ENCODE data around the gene FRMD3.
A peak's percentile ranks its signal among the peaks of the same experiment; 100 is the strongest.

Gene FRMD3

DNA sequence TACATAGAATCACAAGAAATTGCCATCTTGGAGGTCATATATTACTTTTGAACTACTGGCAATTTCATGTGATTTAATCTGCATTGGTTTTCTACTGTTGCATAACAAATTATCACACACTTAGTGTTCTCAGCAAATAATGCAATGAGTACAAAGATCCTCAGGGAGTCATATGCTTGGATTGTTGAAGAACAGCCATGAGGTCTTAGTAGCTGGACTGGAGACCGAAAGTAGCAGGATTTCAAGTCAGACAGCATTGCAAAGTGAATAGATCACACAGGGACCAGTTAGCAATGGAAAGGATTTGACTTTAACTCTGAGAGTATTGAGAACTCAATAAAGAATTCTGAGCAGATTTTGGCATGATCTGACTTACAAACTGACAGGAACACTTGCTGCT is 32.2 kb upstream of the FRMD3 start:
- no peak overlapping the region for H3K4me3 ChIP-seq (ENCODE audit: low read depth, low read length)
- DNase-seq (ENCODE audit: low read depth) = peak; percentile 11
- TF ChIP-seq, protein P1, sequence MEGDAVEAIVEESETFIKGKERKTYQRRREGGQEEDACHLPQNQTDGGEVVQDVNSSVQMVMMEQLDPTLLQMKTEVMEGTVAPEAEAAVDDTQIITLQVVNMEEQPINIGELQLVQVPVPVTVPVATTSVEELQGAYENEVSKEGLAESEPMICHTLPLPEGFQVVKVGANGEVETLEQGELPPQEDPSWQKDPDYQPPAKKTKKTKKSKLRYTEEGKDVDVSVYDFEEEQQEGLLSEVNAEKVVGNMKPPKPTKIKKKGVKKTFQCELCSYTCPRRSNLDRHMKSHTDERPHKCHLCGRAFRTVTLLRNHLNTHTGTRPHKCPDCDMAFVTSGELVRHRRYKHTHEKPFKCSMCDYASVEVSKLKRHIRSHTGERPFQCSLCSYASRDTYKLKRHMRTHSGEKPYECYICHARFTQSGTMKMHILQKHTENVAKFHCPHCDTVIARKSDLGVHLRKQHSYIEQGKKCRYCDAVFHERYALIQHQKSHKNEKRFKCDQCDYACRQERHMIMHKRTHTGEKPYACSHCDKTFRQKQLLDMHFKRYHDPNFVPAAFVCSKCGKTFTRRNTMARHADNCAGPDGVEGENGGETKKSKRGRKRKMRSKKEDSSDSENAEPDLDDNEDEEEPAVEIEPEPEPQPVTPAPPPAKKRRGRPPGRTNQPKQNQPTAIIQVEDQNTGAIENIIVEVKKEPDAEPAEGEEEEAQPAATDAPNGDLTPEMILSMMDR (IDR thresholded peaks at IDR 0.05; ENCODE audit: control insufficient read depth, extremely low read depth, insufficient read depth) = no peak

DNA sequence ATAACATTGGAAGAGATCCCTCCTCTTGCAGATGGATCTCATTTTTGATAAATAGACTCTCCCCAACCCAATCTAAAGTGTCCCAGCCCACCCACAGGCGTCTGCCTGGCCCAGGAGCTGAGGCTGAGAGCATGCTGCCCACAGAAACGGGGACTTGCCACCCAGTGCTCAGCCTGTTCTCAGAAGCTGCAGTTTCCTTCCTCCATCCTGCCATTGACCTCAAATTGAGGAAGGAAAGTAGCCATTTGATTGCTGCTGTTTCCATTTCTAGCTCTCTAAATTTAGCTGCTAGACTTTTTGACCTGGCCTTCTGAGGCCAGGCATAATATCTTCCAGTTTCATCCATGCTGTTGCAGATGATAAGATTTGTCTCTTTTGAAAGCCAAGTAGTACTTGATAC is 31.1 kb upstream of the FRMD3 start:
- TF ChIP-seq, protein P1 (IDR thresholded peaks at IDR 0.05; ENCODE audit: control insufficient read depth, extremely low read depth, insufficient read depth) = no peak
- no peak for DNase-seq (ENCODE audit: low read depth)
- H3K4me3 ChIP-seq (ENCODE audit: low read depth, low read length) = no peak overlapping the region

DNA sequence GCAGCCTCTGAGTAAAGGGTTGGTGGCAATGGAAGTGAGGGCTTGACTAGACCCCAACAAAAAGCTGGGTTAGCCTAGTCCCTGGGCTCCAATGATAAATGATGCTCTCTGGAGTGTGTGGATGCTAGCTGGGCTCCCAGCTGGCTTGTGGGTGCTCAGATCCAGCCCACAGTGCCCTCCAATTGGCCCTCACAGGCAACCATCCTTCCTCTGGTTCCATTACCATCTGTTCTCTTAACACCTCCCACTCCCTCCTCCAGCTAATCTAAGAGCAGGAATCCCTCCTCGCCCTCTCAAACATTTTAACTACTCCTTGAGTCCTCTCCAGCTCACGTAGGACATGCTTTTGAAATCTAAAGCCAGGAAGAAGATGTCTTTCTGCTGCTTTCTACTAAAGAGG is 25.2 kb upstream of the FRMD3 start:
- no peak overlapping the region for H3K4me3 ChIP-seq (ENCODE audit: low read depth, low read length)
- no peak for DNase-seq (ENCODE audit: low read depth)
- TF ChIP-seq, protein P1 (IDR thresholded peaks at IDR 0.05; ENCODE audit: control insufficient read depth, extremely low read depth, insufficient read depth) = no peak

DNA sequence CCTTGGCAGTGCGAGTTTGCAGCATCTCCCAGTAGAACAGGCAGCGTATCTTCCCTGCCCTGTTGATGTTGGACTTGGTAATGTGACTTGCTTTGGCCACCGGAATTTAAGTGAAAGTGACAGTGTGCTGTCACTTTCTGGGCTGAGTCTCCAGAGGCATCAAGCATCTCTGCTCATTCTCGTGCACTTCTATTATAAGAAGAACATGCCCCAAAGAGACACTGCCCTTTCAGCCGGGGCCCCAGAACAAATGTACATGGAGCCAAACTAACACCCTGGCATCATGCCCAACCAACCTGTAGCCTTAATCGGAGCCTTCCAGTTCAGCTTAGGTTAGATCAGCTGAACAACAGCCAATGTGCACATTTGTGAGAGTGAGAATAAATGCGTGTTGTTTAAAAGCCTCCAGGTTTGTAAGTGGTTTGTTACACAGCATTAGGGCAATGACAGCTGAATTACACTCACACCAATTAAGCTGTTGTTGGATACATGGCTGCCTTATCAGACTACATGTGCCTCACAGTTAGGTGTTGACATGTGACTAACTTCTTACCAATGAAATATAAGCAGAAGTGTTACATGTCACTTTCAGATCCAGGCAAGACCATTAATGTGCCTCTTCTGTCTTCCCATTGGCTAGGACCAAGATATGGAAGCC is 22.1 kb upstream of the FRMD3 start:
- H3K4me3 ChIP-seq (ENCODE audit: low read depth, low read length) = no peak overlapping the region
- TF ChIP-seq, protein P1 (IDR thresholded peaks at IDR 0.05; ENCODE audit: control insufficient read depth, extremely low read depth, insufficient read depth) = no peak
- DNase-seq (ENCODE audit: low read depth) = no peak

DNA sequence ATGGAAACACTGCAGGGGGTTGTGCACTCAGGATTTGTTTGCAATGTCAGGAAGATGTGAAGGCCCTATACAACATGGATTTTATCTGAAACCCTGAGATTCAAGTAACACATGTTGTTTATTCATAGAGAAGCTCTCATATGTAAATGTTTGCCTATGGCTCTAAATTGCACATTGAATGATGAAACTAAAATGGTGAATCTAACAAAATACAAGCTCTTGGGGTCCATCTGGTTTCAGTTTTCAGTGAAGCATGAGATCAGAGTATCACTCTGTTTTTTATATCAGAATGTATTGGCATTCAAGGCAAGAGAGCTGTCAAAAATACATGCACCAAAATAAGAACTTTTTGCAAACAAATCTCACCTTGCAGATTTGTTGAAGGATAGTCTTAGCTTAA is 19.6 kb upstream of the FRMD3 start:
- no peak for DNase-seq (ENCODE audit: low read depth)
- TF ChIP-seq, protein P1 (IDR thresholded peaks at IDR 0.05; ENCODE audit: control insufficient read depth, extremely low read depth, insufficient read depth) = no peak
- no peak overlapping the region for H3K4me3 ChIP-seq (ENCODE audit: low read depth, low read length)

DNA sequence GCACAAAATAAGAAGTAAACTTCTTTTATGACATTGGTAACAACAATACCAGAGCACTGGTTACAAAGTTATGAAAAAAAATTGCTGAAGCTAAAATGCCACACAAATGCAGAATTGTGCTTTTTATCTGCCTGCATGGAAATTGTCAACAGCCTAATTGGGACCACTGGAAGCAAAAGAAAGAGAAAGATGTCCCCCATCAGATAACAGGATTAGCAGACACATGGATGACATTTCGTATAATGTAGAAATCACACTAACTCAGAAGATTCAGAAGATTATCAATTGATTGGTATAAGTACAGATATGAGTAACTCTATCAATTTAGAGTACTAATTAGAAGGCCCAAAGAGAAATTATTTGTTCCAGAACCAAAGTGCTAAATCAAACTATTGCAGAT is 19.1 kb upstream of the FRMD3 start:
- TF ChIP-seq, protein P1 (IDR thresholded peaks at IDR 0.05; ENCODE audit: control insufficient read depth, extremely low read depth, insufficient read depth) = no peak
- H3K4me3 ChIP-seq (ENCODE audit: low read depth, low read length) = no peak overlapping the region
- no peak for DNase-seq (ENCODE audit: low read depth)

DNA sequence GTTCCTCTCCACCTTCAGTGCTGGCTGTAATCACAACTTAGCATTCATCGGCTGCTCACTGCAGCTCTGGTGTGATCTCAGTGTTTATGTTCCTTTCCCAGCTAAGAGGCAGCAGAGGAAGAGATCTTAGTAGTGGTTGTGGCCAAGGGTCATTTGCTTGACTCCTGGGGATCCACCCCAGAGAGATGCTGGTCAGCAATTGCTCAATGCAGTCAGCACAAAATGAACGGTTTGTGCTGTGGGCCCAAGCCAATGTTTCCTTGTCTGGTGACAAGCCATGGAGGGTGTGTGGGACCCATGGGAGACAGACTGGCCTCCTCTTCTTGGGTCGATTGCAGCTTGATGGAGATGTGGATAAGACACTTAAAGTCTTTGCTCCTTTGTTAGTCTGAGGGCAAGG is 16.1 kb upstream of the FRMD3 start:
- TF ChIP-seq, protein P1 (IDR thresholded peaks at IDR 0.05; ENCODE audit: control insufficient read depth, extremely low read depth, insufficient read depth) = no peak
- no peak overlapping the region for H3K4me3 ChIP-seq (ENCODE audit: low read depth, low read length)
- DNase-seq (ENCODE audit: low read depth) = no peak
